HUES64 (cell line): ENCODE results near the gene PHF21B.

Experiments used
- H3K27ac ChIP-seq: 2 replicates; pipeline ENCODE4 v1.7.0; 2013; ENCODE audit warnings: low read depth, low read length, inconsistent platforms
- H3K27me3 ChIP-seq: 2 replicates; pipeline ENCODE4 v1.6.1; 2013; ENCODE audit warnings: mild to moderate bottlenecking, low read length; ENCODE audit not compliant: insufficient read depth
- H3K36me3 ChIP-seq: 2 replicates; pipeline ENCODE4 v1.6.1; 2013; ENCODE audit warnings: mild to moderate bottlenecking, low read length; ENCODE audit not compliant: insufficient read depth
- H3K4me1 ChIP-seq: 2 replicates; pipeline ENCODE4 v1.6.1; 2013; ENCODE audit warnings: mild to moderate bottlenecking, low read length, moderate library complexity; ENCODE audit not compliant: insufficient read depth
- H3K4me3 ChIP-seq: 2 replicates; pipeline ENCODE4 v1.5.1; 2013; ENCODE audit warnings: mild to moderate bottlenecking, low read length, moderate library complexity
- H3K9ac ChIP-seq: 2 replicates; pipeline ENCODE4 v1.6.1; 2013; ENCODE audit warnings: mild to moderate bottlenecking, low read depth, low read length
- H3K9me3 ChIP-seq: 2 replicates; pipeline ENCODE4 v1.6.1; 2013; ENCODE audit warnings: low read depth, low read length; ENCODE audit not compliant: insufficient read depth
- WGBS: fragments of 150-250, 120-280 bp; methylation state at CpG from one replicate; pipeline ENCODE4 v1.1.7; 2013; ENCODE audit warnings: missing lambda C conversion rate; 5-methylcytosine and 5-hydroxymethylcytosine counted together

Gene PHF21B

DNA sequence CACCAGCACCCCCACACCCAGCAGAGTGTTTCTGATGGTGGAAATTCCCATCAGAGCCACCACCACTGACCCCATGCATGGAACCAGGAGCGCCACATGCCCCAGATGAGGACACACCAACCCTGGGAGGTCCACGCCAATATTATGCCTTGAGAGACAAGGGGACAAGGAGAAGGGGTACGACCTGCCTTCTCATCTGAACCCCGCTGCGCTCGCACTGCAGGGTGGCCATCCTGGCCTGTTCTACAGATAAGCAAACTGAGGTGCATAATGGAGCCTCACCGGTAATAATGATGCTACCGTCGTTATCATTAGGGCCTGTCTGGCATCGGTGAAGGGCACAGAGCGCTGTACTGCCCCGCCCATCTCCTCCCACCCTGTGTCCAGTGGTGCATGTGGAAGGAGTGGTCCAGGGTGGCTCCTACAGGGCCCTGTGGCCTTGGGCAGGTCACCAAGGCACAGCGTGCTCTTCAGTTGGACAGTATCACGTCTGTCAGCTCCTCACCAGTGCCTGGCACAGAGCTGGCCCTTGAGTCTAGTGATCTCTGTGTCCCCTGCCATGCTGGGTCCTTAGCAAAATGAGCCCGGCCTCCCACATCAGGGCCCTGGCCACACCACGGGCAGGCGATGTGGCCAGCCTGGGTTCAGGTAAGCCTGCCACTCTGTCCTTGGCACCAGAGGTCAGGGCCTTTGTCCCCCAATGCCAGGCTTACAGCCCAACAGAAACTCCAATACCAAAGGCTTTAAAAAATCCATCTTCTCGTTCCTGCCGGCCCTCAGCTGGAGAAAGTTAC, 92.2 kb downstream of the PHF21B start:
- H3K27ac ChIP-seq = no peak overlapping the region
- WGBS = 90% methylated on average over 19 of the region's 19 CpGs
- H3K4me1 ChIP-seq = no peaks in the 10 kb centered on the region
- peaks cover 6% of the 10 kb centered on the region for H3K9me3 ChIP-seq
- H3K36me3 ChIP-seq = peaks cover 47% of the 10 kb centered on the region
- no peaks in the 10 kb centered on the region for H3K27me3 ChIP-seq
- H3K4me3 ChIP-seq = no peak overlapping the region
- no peak overlapping the region for H3K9ac ChIP-seq

DNA sequence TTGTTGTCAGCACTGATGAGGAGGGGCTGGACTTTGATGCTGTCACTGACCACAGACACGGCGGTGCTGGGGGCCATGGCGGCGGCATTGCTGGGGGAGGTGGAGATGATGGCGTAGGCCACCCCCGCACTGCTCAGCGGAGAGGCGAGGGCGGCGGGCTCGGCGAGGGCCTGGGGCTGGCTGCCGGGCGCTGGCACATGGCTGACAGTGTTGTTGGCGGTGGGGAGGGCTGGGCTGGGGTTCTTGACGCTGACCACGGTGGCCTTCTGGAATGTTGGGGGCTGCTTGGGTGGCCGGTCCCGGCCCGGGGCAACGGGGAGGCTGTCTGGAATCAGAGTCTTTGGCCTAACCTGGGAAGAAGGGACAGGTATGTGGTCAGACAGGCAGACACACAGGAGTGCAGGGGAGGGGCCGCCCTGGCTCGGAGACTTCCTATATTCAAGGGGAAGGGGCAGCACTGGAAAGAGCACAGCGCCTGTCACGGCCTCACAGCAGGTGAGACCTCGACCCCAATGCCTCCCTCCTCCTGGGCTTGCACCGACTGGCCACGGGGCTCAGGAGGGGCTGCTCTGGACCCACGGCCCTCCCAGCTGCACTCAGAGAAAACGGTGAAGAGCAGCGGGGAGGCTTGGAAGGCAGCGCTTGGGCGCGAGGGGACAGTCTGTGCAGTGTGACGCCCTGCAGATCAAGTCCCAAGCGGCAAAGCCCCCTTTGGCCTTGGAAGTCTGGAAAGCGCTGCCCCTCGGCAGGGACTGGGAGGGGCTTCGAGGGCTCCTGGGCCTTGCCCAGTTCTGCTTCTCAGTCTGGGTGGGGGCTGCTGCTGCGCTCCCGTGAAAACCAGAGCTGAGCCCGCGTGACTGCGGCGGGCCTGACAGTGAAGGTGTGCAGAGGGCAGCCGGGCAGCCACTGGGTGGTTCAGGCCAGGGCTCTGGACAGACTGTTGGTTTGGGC, 93.2 kb downstream of the PHF21B start:
- no peak overlapping the region for H3K27ac ChIP-seq
- H3K36me3 ChIP-seq = peaks cover 57% of the 10 kb centered on the region
- no peak overlapping the region for H3K4me3 ChIP-seq
- WGBS = 91% methylated on average over 46 of the region's 46 CpGs
- H3K9ac ChIP-seq = no peak overlapping the region
- no peaks in the 10 kb centered on the region for H3K4me1 ChIP-seq
- H3K9me3 ChIP-seq = peaks cover 15% of the 10 kb centered on the region
- no peaks in the 10 kb centered on the region for H3K27me3 ChIP-seq

DNA sequence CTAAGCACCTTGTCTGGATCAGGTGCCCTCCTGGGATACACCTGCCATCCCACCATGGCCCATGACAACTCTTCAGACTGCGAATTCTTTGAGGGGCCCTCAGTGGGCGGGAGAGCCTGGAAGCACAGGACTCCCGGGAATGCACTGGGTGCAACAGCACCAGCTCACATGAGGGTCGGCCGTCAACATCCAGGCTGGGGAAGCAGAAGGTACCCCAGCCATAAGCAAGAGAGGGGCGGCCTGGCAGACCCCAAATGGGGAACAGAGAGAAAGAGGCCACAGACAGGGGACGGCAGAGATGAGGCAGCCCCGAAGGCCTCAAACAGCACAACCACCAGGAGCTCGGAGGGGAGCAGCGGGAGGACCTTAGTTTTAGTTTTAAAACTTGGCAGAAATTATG, 94.4 kb downstream of the PHF21B start:
- Histone ChIP-seq H3K9ac (no peak overlapping the region), H3K36me3 (peaks cover 68% of the 10 kb centered on the region), H3K27me3 (no peaks in the 10 kb centered on the region), H3K4me1 (no peaks in the 10 kb centered on the region), H3K9me3 (peaks cover 24% of the 10 kb centered on the region), H3K27ac (no peak overlapping the region), H3K4me3 (no peak overlapping the region)
- 96% methylated on average over 10 of the region's 10 CpGs for whole genome bisulfite sequencing

DNA sequence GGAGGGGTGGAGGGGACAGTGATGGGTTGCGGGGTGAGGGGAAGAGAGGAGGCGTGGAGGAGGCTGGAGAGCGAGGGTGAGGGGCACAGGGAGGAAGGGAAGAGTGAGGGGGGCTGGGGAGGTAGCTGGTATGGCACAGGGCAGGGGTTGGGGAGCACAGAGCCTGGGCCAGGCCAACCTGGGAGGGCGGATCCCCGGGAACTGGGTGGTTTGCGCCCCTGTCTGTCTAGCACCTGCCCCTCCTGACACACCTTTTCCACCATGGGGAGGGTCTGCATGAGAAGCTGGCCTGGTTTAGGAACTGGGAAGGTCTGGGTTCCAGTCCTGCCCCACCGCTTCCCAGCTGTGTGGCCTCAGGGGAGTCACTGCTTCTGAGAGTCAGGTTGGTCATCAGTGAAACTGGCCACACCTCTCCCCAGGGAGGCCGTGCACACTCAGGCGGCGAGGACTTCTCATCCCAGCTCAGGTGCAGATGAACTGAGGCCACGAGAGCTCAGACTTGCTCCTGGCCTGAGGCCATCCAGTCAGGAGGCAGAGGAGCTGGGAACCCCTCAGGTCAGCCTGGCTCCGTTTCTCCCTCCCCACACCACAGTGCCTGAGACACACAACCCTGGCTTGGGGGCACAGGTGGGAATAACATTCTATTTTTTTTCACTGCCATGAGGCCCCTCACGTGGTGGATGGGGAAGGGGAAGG, 95.6 kb downstream of the PHF21B start:
- peaks cover 24% of the 10 kb centered on the region for H3K9me3 ChIP-seq
- H3K4me3 ChIP-seq = no peak overlapping the region
- H3K9ac ChIP-seq = no peak overlapping the region
- H3K27me3 ChIP-seq = no peaks in the 10 kb centered on the region
- H3K36me3 ChIP-seq = peaks cover 81% of the 10 kb centered on the region
- 94% methylated on average over 13 of the region's 13 CpGs for WGBS
- H3K4me1 ChIP-seq = no peaks in the 10 kb centered on the region
- H3K27ac ChIP-seq = no peak overlapping the region

DNA sequence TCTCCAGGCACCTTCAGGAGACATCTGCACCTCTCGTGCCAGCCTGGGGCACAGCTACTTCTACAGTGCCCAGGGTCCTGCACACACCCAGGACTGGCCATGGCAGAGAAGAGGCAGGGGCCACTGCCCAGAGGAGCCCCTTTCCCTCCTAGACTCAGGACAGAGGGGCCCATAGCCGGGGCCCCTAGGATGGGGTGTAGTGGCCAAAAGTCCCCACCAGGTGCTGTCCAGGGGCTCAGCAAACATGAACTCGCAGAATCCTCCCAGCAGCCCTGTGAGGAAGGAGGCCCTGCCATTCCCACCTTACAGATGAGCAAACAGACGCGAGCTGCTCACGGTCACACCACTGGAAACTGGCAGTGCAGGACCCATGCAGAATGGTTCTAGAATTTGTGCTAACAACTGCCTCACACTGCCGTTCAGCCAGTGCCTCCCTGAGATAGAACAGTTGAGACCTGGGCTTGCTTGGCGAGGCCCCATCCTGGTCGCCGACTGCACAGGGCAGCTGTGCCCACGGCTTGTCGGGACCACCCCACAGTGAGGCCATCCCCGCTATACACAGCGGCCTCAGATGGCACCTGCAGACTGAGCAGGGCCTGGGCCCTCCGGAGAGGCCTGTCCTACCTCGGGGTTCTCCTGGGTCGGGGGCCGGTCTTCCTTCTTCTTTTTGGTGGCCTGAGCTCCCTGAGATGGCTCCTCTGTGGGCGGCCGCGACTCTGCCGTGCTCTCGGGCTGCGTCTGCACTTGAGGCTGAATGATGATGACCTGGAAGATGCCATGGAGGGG, 96.4 kb downstream of the PHF21B start:
- Histone ChIP-seq H3K4me1 (no peaks in the 10 kb centered on the region), H3K27me3 (no peaks in the 10 kb centered on the region), H3K9me3 (peaks cover 24% of the 10 kb centered on the region), H3K4me3 (no peak overlapping the region), H3K27ac (no peak overlapping the region), H3K9ac (no peak overlapping the region), H3K36me3 (peaks cover 87% of the 10 kb centered on the region)
- WGBS = 97% methylated on average over 24 of the region's 24 CpGs

DNA sequence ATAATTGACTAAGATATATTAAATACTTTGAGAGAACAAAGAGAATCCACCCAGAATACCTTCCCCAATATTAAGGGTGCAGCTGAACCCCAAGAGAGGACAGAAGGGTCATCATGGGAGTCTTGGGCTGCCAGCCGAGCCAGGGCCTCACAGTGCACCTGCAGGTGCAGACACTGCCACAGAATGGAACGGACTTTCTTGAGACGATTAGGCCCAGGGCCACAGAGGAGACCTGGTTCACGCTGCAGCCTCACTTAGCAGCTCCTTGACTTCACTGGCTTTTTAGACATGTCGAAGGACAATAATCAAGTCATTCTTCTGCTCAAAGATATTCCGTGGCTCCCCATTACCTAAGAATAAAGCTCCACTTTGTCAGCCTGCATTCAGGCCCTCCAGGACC, 100.6 kb downstream of the PHF21B start:
- Histone ChIP-seq H3K36me3 (peaks cover 81% of the 10 kb centered on the region), H3K4me1 (no peaks in the 10 kb centered on the region), H3K27me3 (no peaks in the 10 kb centered on the region), H3K9me3 (peaks cover 24% of the 10 kb centered on the region), H3K4me3 (no peak overlapping the region), H3K27ac (no peak overlapping the region), H3K9ac (no peak overlapping the region)
- WGBS = 96% methylated on average over 6 of the region's 6 CpGs

DNA sequence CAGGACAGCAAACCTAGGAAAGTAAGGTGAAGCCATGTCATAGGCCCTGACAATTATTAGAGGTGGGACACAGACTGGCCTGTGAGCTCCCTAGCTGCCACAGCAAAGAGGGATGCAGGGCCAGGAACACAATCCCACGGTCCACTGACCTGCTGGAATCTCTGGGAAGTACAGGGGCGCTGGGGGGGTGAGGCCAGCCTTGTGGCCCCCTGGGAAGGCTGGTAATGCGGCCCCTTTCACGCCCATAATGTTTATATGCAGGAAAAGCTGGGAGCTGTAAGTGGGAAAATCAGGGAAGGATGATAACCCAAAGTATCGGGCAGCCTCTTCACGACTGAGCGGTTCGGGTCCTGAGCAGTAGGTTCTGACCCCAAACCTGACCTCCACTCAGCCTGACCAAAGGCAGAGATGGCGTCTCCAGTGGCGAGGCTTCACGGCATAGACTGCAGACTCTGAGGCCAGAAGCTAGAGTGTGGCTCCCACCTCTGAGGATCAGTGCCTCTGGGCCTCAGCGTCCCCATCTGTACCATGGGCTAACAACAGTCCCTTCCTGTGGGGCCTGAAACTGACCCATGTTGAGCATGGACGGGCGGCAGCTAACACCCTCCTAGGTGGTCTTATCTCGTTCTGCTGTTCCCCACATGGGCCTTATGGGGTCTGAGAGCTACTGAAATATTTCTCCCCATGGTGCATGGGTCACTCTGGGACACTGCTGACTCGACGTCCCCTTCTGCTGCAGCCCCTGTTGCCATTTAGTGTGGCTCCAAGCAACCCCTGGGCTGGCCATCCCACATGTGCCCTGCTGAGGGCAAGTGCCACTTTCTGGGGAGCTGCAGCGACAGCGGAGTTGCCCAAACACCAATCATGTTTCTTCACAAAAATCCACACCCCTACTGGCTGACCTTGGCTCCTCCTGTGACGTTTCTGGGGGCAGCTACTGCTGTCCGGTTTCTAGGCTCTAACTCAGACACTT, 101.8 kb downstream of the PHF21B start:
- no peak overlapping the region for H3K27ac ChIP-seq
- no peaks in the 10 kb centered on the region for H3K4me1 ChIP-seq
- WGBS = 97% methylated on average over 21 of the region's 21 CpGs
- no peak overlapping the region for H3K9ac ChIP-seq
- H3K27me3 ChIP-seq = no peaks in the 10 kb centered on the region
- no peak overlapping the region for H3K4me3 ChIP-seq
- H3K36me3 ChIP-seq = peaks cover 74% of the 10 kb centered on the region
- peaks cover 23% of the 10 kb centered on the region for H3K9me3 ChIP-seq

DNA sequence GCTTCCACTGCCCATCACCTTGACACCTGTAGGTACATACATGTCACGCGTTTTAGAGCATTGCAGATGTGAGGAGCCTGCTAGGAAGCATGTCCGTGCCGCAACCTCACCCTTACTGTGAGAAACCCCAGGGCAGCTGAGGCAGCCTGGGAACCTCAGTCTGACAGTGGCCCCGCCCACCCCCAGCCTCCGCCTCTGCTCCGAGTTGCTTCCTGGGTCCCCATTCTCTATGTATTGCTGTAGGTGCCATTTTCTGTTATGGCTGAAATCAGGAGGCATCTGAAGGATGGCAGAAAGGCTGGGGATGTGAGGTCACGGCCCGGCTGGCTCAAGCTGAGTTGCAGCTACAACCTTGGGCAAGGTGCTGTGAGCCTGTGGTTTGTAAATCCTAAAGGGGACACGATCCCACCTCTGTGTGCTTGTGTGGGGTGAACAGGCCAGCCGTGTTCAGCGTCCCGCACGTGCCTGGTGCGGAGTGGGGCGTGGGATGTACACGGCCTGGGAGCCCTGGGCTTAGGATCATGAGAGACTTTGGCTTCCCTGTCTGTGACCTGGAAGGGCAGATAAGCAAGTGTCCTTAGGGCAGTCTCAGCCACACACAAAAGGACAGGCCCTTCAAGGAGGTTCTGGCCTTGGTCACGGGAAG, 102.7 kb downstream of the PHF21B start:
- H3K9ac ChIP-seq = no peak overlapping the region
- H3K27me3 ChIP-seq = no peaks in the 10 kb centered on the region
- WGBS = 96% methylated on average over 18 of the region's 18 CpGs
- no peaks in the 10 kb centered on the region for H3K4me1 ChIP-seq
- peaks cover 68% of the 10 kb centered on the region for H3K36me3 ChIP-seq
- no peak overlapping the region for H3K4me3 ChIP-seq
- H3K9me3 ChIP-seq = peaks cover 21% of the 10 kb centered on the region
- no peak overlapping the region for H3K27ac ChIP-seq

DNA sequence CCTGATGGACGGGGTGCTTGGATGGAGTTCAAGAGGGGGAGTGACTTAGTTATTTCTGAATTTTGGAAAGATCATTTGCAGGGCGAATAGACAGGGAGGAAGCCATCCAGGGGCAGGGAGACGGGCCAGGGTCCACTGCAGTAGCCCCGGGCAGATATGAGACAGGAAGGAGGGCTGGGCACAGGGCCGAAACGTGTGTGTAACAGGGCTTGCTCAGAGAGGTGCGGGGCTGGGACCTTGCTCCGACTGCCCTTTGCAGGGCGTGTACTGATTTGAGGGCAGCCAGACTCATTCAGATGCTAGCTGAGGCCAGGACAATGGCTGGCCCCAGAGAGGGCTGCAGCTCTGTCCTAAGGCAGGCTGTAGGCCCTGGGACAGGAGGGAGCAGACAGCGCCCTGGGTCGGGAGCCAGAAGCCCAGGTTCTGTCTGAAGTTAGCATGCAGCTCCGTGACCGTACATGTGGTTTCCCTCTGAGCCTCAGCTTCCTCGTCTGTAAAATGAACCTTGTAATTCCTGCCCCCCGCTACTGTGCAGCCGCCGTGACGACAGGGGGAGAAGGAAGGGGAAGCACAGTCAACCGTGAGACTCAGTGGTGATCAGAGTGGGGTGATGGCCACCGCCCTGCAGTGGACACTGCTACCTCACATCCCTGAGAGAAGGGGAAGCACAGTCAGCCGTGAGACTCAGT, 103.4 kb downstream of the PHF21B start:
- peaks cover 68% of the 10 kb centered on the region for H3K36me3 ChIP-seq
- no peak overlapping the region for H3K27ac ChIP-seq
- WGBS = 95% methylated on average over 21 of the region's 21 CpGs
- H3K4me3 ChIP-seq = no peak overlapping the region
- no peaks in the 10 kb centered on the region for H3K27me3 ChIP-seq
- H3K4me1 ChIP-seq = no peaks in the 10 kb centered on the region
- peaks cover 21% of the 10 kb centered on the region for H3K9me3 ChIP-seq
- H3K9ac ChIP-seq = no peak overlapping the region
